Measurements from ENCODE around the gene TMEM135.

The TMEM135 gene

GRCh38 chr11:87316491-87316890 lies 278.8 kb downstream of the TMEM135 start:
- DNase-seq, result no peak

GRCh38 chr11:87317441-87317840 lies 279.7 kb downstream of the TMEM135 start:
- no peak for DNase-seq

- DNase-seq, result no peak
Measured at GRCh38 chr11:87320123-87320522, 282.4 kb downstream of the TMEM135 start.

GRCh38 chr11:87322568-87322967 lies 284.8 kb downstream of the TMEM135 start:
- DNase-seq, result no peak

- DNase-seq, result no peak
Measured at GRCh38 chr11:87323899-87324298, 286.2 kb downstream of the TMEM135 start.

GRCh38 chr11:87324817-87325489 lies 287.2 kb downstream of the TMEM135 start:
- DNase-seq, result no peak

GRCh38 chr11:87325490-87325872 lies 287.7 kb downstream of the TMEM135 start:
- DNase-seq, result no peak

- no peak for DNase-seq
Measured at GRCh38 chr11:87326594-87326993, 288.9 kb downstream of the TMEM135 start.

- no peak for DNase-seq
Measured at GRCh38 chr11:87329172-87329571, 291.4 kb downstream of the TMEM135 start.

GRCh38 chr11:87330187-87330601 lies 292.5 kb downstream of the TMEM135 start:
- DNase-seq, result no peak

GRCh38 chr11:87331273-87331672 lies 293.5 kb downstream of the TMEM135 start:
- no peak for DNase-seq

GRCh38 chr11:87338046-87338639 lies 300.4 kb downstream of the TMEM135 start:
- no peak for DNase-seq

GRCh38 chr11:87339416-87339815 lies 301.7 kb downstream of the TMEM135 start:
- DNase-seq, result no peak

GRCh38 chr11:87347441-87347840 lies 309.7 kb downstream of the TMEM135 start:
- DNase-seq, result no peak

- DNase-seq, result no peak
Measured at GRCh38 chr11:87347854-87348253, 310.1 kb downstream of the TMEM135 start.

- no peak for DNase-seq
Measured at GRCh38 chr11:87351676-87352075, 313.9 kb downstream of the TMEM135 start.

GRCh38 chr11:87352759-87353707 lies 315.3 kb downstream of the TMEM135 start:
- DNase-seq, result peak; percentile 90 to 92

GRCh38 chr11:87353771-87354345 lies 316.1 kb downstream of the TMEM135 start:
- DNase-seq, result no peak

- DNase-seq, result no peak
Measured at GRCh38 chr11:87355596-87355995, 317.9 kb downstream of the TMEM135 start.

- no peak for DNase-seq
Measured at GRCh38 chr11:87356428-87356827, 318.7 kb downstream of the TMEM135 start.

- DNase-seq, result no peak
Measured at GRCh38 chr11:87358461-87358860, 320.7 kb downstream of the TMEM135 start.

GRCh38 chr11:87359401-87359800 lies 321.7 kb downstream of the TMEM135 start:
- DNase-seq, result no peak

- DNase-seq, result no peak
Measured at GRCh38 chr11:87361891-87362290, 324.2 kb downstream of the TMEM135 start.

All from activated CD4-positive, alpha-beta T cell treated with anti-CD3 and anti-CD28 coated beads, Interleukin-2, amount 50 U/mL, for 48 hours (primary cell).